ENCODE data around the gene ADAMTSL1.

Gene ADAMTSL1

GRCh38 chr9:18829873-18830272 is 355.9 kb downstream of the ADAMTSL1 start (continued):
- TF ChIP-seq ZNF704 (tag by site-specific recombination; IDR thresholded peaks at IDR 0.05) (no peak), TRIM28 (IDR thresholded peaks at IDR 0.05; ENCODE audit: borderline replicate concordance, low read length) (no peak), ZNF155 (tag by site-specific recombination; IDR thresholded peaks at IDR 0.05) (no peak), PRDM2 (tag by site-specific recombination; IDR thresholded peaks at IDR 0.05; ENCODE audit: borderline replicate concordance) (no peak), GLIS1 (tag by site-specific recombination; IDR thresholded peaks at IDR 0.05) (peak; percentile 22; the same call in 1 of the 2 replicates), ZSCAN23 (tag by site-specific recombination; IDR thresholded peaks at IDR 0.05) (no peak), EGR2 (tag by site-specific recombination; IDR thresholded peaks at IDR 0.05; ENCODE audit: low read depth) (0 out of 2 replicates have a peak, but pooled peaks have one; percentile 24), IKZF3 (tag by site-specific recombination; IDR thresholded peaks at IDR 0.05) (no peak), ZNF121 (tag by site-specific recombination; IDR thresholded peaks at IDR 0.05) (no peak), ZNF621 (tag by site-specific recombination; IDR thresholded peaks at IDR 0.05) (no peak), SP2 (tag by site-specific recombination; IDR thresholded peaks at IDR 0.05) (no peak), ZNF19 (tag by site-specific recombination; IDR thresholded peaks at IDR 0.05; ENCODE audit: low read depth) (no peak), ZNF112 (tag by site-specific recombination; IDR thresholded peaks at IDR 0.05) (no peak), ZNF341 (tag by site-specific recombination; IDR thresholded peaks at IDR 0.05; ENCODE audit: low read depth) (no peak), KLF16 (tag by site-specific recombination; IDR thresholded peaks at IDR 0.05) (no peak), ZIC2 (tag by site-specific recombination; IDR thresholded peaks at IDR 0.05) (peak; percentile 58), ZNF148 (tag by site-specific recombination; IDR thresholded peaks at IDR 0.05; ENCODE audit: borderline replicate concordance) (no peak), HOXD13 (CRISPR knock-in tag; IDR thresholded peaks at IDR 0.05; ENCODE audit: borderline replicate concordance) (no peak), ZNF791 (tag by site-specific recombination; IDR thresholded peaks at IDR 0.05) (no peak), ZNF501 (tag by site-specific recombination; IDR thresholded peaks at IDR 0.05) (no peak), ZNF624 (tag by site-specific recombination; IDR thresholded peaks at IDR 0.05) (no peak), ZNF664 (tag by site-specific recombination; IDR thresholded peaks at IDR 0.05) (no peak), KLF10 (tag by site-specific recombination; IDR thresholded peaks at IDR 0.05) (no peak), ZNF677 (tag by site-specific recombination; IDR thresholded peaks at IDR 0.05) (no peak), ZNF747 (tag by site-specific recombination; IDR thresholded peaks at IDR 0.05) (no peak), ZNF10 (tag by site-specific recombination; IDR thresholded peaks at IDR 0.05) (no peak), ZNF513 (tag by site-specific recombination; IDR thresholded peaks at IDR 0.05) (no peak), ZNF391 (tag by site-specific recombination; IDR thresholded peaks at IDR 0.05; ENCODE audit: borderline replicate concordance, low read depth) (no peak), ZNF521 (tag by site-specific recombination; IDR thresholded peaks at IDR 0.05) (no peak)
